ENCODE data around the gene PRKD3.

The PRKD3 gene

DNA sequence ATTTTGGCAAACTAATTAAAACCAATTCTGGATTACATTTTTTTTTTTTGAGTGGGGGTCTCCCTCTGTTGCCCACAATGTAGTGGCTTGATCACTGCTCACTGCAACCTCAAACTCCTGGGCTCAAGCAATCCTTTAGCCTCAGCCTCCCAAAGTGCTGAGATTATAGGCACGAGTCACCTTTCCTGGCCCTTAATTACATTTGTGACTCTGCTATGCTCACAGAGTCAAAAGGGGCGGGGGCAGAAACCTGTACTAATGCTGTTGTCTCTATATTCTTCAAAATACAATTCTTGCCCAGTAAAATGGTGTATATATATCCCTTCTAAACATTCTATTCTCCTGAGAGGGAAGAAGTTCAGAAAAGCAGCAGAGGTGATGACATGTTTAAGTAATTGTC is 23.2 kb downstream of the PRKD3 start:
- TF ChIP-seq TAF1 (IDR thresholded peaks at IDR 0.05; ENCODE audit: borderline replicate concordance, insufficient read depth, low read length) (no peak), POLR2AphosphoS5 (IDR thresholded peaks at IDR 0.05; ENCODE audit: low read depth, low read length) (no peak)

DNA sequence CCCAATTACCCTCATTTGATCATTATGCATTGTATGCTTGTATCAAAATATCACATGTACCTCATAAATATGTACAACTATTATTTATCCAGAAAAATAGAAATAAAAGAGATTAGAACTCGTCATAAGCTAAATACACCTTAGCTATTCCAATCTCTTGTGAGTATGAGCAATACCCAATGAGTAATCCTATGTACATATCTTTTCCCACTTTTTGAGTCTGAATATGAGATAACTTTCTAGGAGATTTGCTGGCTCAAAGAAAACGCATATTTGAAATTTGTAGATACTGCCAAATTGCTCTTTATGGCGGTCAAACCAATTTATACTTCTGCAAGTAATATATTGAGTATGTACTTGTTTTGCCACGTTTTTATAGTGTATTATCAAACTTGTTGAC is 24.1 kb downstream of the PRKD3 start:
- TF ChIP-seq FOXP2 (optimal IDR thresholded peaks at IDR 0.05; ENCODE audit: borderline replicate concordance, extremely low read depth, extremely low read length, insufficient read depth) (no peak), POLR2AphosphoS5 (IDR thresholded peaks at IDR 0.05; ENCODE audit: low read depth, low read length) (no peak), SIN3A (IDR thresholded peaks at IDR 0.05; ENCODE audit: borderline replicate concordance, insufficient read depth, low read length) (no peak), TAF1 (IDR thresholded peaks at IDR 0.05; ENCODE audit: borderline replicate concordance, insufficient read depth, low read length) (no peak)
- TF ChIP-seq, protein P1, sequence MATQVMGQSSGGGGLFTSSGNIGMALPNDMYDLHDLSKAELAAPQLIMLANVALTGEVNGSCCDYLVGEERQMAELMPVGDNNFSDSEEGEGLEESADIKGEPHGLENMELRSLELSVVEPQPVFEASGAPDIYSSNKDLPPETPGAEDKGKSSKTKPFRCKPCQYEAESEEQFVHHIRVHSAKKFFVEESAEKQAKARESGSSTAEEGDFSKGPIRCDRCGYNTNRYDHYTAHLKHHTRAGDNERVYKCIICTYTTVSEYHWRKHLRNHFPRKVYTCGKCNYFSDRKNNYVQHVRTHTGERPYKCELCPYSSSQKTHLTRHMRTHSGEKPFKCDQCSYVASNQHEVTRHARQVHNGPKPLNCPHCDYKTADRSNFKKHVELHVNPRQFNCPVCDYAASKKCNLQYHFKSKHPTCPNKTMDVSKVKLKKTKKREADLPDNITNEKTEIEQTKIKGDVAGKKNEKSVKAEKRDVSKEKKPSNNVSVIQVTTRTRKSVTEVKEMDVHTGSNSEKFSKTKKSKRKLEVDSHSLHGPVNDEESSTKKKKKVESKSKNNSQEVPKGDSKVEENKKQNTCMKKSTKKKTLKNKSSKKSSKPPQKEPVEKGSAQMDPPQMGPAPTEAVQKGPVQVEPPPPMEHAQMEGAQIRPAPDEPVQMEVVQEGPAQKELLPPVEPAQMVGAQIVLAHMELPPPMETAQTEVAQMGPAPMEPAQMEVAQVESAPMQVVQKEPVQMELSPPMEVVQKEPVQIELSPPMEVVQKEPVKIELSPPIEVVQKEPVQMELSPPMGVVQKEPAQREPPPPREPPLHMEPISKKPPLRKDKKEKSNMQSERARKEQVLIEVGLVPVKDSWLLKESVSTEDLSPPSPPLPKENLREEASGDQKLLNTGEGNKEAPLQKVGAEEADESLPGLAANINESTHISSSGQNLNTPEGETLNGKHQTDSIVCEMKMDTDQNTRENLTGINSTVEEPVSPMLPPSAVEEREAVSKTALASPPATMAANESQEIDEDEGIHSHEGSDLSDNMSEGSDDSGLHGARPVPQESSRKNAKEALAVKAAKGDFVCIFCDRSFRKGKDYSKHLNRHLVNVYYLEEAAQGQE (IDR thresholded peaks at IDR 0.05; ENCODE audit: insufficient read depth in 1 of 2, low read depth in 2 of 2, low read length in 2 of 2): no peak

DNA sequence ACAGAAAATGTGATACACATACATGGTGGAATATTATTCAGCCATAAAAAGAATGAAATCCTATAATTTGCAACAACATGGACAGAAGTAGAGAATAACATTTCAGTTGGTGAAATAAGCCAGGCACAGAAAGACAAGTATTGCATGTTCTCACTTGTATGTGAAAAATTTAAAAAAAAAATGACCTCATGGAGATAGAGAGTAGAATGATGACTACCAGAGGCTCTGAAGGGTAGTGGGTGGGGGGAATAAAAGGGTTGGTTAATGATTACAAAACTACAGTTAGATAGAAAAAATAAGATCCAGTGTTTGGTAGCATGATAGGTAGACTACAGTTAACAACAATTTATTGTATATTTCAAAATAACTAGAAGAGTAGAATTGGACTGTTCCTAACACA is 24.5 kb downstream of the PRKD3 start:
- TF ChIP-seq FOXP2 (optimal IDR thresholded peaks at IDR 0.05; ENCODE audit: borderline replicate concordance, extremely low read depth, extremely low read length, insufficient read depth): no peak
- TF ChIP-seq, protein P1 (IDR thresholded peaks at IDR 0.05; ENCODE audit: insufficient read depth in 1 of 2, low read depth in 2 of 2, low read length in 2 of 2): no peak
- no peak for TF ChIP-seq SIN3A (IDR thresholded peaks at IDR 0.05; ENCODE audit: borderline replicate concordance, insufficient read depth, low read length)
- TF ChIP-seq POLR2AphosphoS5 (IDR thresholded peaks at IDR 0.05; ENCODE audit: low read depth, low read length): no peak
- no peak for TF ChIP-seq TAF1 (IDR thresholded peaks at IDR 0.05; ENCODE audit: borderline replicate concordance, insufficient read depth, low read length)

DNA sequence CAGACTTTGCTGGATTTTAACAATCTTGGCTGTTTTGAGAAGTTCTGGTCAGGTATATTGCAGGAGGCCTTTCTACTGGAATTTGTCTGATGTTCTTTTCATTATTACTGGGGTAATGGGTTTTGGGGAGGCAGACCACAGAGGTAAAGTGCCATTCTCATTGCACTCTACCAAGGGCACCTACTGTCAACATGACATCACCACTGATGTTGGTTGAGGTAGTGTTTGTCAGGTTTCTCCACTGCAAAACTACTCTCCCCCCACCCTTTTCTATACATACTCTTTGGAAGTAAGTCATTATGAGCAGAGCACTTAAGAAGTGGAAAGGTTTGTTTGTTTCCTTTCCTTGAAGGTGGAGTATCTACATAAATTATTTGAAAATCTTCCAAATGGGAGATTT is 27.0 kb downstream of the PRKD3 start:
- TF ChIP-seq TAF1 (IDR thresholded peaks at IDR 0.05; ENCODE audit: borderline replicate concordance, insufficient read depth, low read length) (no peak), POLR2AphosphoS5 (IDR thresholded peaks at IDR 0.05; ENCODE audit: low read depth, low read length) (no peak), SIN3A (IDR thresholded peaks at IDR 0.05; ENCODE audit: borderline replicate concordance, insufficient read depth, low read length) (no peak), FOXP2 (optimal IDR thresholded peaks at IDR 0.05; ENCODE audit: borderline replicate concordance, extremely low read depth, extremely low read length, insufficient read depth) (no peak)
- TF ChIP-seq, protein P1 (IDR thresholded peaks at IDR 0.05; ENCODE audit: insufficient read depth in 1 of 2, low read depth in 2 of 2, low read length in 2 of 2): no peak

DNA sequence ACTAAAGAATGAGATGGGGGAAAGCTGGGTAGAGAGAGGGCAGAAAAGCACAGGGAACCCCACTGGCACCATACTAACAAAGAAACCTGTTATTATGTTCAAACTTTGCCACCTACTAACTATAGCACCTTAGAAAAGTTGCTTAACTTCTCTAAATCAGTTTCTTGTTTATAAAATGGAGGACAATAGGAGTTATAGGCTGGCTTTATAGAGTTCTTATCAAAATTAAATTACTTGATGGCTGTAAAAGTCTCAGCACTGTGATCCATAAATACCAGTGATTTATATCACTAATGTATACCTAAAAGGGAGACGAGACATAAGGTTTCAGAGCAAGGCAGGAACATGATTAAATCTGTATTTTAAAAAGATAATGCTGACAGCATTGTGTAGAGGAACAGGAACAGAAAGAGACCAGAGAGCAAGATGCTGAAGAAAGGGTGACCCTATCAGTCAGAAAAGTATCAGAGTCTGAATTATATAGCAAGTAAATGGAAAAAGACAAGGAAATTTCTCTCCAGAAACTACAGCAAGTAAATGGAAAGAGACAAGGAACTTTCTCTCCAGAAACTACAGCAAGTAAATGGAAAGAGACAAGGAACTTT is 29.1 kb downstream of the PRKD3 start:
- TF ChIP-seq FOXP2 (optimal IDR thresholded peaks at IDR 0.05; ENCODE audit: borderline replicate concordance, extremely low read depth, extremely low read length, insufficient read depth): no peak
- TF ChIP-seq POLR2AphosphoS5 (IDR thresholded peaks at IDR 0.05; ENCODE audit: low read depth, low read length): no peak
- TF ChIP-seq, protein P1 (IDR thresholded peaks at IDR 0.05; ENCODE audit: insufficient read depth in 1 of 2, low read depth in 2 of 2, low read length in 2 of 2): no peak
- TF ChIP-seq SIN3A (IDR thresholded peaks at IDR 0.05; ENCODE audit: borderline replicate concordance, insufficient read depth, low read length): no peak
- TF ChIP-seq TAF1 (IDR thresholded peaks at IDR 0.05; ENCODE audit: borderline replicate concordance, insufficient read depth, low read length): no peak
